Endometrial microvascular endothelial cells (primary cell): Measurements from ENCODE around the gene DNHD1. TPM values are rescaled to one million over a fixed set of nuclear protein-coding genes. Genes with fewer than 3 reads are reported as not detected.

Source experiments
- in situ Hi-C: cut with HindIII; loops from 2 replicates; pipeline ENCODE4 v1.10.0; 2017; ENCODE audit warnings: low sequenced_read_pairs, low pct_unique_long_range_greater_than_20kb; ENCODE audit errors: inconsistent ontology term
- total RNA-seq: library from RNA; depleted of rRNA; stranded (reverse); fragments of >200 nt; gene quantifications from one replicate; pipeline ENCODE4 v1.2.3, GENCODE V29; 2015; ENCODE audit errors: inconsistent ontology term

The DNHD1 gene
- total RNA-seq, 1 donor from 2014 or later: 2.2 TPM

GRCh38 chr11:6523253-6523652, 26.2 kb downstream of the DNHD1 start:
- in situ Hi-C loops: no loop called here

DNA sequence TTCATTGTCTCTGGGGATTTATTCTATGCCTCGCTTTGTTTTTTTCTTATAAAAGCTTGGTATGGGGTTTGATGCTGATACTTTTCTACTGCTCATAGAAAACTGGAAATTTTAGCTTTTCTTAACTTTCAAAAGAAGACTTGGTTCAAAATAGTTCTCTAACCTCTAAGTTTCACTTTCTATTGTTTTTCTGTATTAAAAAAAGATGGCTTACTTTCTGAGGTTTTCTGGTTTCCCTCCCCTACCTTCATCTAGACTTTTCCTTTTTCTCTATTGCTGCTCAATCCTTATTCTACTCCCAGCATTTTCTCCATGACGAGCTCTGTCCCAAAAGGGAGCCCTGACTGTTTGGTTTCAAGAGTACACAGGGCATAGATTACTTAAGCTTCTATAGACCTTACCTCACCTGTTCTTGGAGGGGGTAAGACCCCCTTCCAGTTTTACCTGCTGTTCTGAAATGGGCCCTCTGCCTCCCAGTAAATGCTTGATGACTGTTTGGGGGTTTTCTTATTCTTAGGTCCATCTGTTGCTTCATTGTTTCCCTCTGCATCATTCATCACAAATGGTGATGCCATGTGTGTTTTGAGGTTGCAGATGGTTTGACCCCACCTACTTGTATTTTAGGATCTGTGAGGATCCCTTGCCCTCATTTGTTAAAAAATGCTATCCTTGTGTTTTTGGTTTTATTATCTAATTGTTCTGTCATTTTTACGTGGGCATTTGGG, 29.5 kb downstream of the DNHD1 start:
- in situ Hi-C loops: no loop called here

- in situ Hi-C loops: no loop called here
These were observed 32.2 kb downstream of the DNHD1 start for GRCh38 chr11:6529266-6529665.

DNA sequence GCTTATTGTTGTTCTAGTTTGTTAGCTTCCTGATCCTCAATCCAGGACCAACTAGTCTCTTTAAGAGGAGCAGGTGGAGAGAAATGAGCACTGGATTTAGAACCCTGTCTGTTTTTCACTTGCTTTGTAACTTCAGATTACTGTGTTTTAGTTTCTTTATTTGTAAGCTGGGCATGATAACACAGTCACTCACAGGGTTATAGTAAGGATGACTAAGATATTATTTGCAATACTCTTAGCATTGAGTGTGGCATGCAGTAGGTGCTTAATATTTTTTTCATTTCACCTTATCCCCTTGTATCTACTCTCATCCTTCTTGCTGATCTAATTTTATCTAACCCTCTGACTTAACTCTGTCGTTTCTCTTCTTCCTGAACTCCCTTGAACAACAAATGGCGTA, 33.8 kb downstream of the DNHD1 start:
- in situ Hi-C loops: no loop called here

DNA sequence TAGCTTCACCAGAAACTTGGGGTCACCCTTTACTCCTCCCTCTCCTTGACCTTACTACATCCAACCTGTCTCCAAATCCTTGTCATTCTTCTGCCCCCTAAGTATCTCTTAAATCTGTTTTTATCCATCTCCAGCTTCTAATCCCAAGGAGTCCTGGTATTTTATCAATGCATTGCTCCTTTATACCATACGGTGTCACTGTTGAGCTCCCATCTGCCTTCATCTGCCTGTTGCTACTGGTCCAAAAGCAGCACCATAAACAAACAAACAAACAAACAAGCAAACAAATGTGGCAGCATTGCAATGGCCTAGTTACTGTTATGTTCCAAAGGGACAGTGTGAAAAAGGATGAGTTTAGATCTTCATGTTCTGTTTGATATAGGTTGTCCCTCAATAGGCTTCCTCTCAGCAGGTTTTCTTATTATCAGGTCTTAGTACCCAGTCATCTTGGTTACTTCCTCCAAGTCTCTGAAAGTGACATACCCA, 34.2 kb downstream of the DNHD1 start:
- in situ Hi-C loops: no loop called here

- in situ Hi-C loops: no loop called here
These were observed 41.4 kb downstream of the DNHD1 start for GRCh38 chr11:6538456-6538855.

DNA sequence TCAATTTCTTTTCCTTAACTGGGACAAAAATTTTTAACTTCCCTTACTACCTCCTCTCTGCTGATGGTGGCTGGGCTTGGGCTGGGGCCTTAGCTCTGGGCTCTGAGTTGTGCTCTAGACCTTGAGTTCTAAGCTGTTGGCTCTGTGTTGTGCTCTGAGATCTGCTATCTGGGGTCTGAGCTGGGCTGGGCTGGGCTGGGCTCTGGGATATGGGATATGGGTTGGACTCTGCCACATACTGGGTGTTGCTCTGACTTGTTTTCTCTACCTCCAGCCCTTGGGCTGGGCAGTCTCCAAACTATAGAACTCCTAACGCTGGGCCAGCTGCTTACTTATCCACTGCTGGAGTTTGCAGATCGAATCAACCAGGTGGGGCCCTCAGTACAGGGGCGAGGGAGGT, 41.9 kb downstream of the DNHD1 start:
- in situ Hi-C loops: no loop called here

GRCh38 chr11:6539748-6540268, 42.7 kb downstream of the DNHD1 start:
- in situ Hi-C loops: no loop called here

DNA sequence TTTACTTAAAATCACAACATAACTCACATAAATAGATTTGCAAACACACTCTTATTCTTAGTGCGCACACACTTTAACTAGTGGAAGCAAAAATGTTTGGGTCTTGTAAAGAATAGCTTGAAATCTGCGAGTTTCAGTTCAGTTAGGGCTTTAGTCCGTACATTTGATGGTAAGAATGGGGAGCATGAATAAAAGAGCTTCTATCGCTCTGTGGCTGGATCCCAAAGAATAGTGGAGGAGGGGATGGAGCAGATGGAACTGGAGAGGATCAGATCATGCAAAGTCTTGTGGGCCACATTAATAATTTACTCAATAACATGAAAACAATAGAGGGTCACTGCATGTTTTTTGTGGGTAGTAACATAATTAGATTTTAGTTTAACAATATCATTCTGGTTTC, 44.3 kb downstream of the DNHD1 start:
- in situ Hi-C loops: no loop called here

GRCh38 chr11:6542727-6543126, 45.6 kb downstream of the DNHD1 start:
- in situ Hi-C loops: no loop called here

DNA sequence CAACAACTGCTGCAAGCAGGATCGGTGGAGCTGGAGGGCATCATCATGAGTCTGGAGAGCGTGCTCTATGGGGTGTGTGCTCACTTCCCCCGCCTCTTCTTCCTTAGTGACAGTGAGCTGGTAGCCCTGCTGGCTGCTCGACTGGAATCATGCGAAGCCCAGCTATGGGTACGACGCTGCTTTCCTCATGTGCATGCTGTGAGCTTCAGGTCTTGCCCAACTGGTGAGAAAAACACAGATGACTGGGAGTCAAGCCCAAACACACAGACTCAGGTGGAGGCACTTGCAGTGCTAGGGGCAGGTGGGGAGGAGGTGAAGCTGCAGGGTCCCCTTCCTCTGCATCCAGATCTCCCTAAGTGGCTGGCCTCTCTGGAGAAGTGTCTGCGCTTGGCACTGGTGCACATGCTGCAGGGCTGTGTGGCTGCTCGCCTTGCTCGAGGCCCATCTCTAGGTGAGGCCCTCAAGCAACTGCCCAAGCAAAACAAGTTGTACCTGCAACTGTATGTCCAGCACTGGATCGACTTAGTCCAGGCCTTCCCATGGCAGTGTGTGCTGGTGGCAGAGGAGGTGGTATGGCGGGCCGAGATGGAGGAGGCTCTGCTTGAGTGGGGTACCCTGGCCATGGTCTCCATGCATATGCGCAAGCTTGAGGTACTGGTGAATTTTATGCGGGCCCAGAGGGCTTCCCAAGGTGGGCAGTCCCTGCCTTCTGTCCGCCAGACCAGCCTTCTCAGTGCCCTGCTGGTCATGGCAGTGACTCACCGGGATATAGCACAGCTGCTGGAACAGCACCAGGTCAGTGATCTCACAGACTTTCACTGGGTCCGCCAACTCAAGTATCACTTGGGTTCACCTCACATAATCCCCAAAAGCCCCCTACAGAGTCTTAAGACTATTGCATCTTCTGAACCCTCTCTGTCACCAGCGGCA, 48.1 kb downstream of the DNHD1 start:
- in situ Hi-C loops: no loop called here

- in situ Hi-C loops: no loop called here
These were observed 49.0 kb downstream of the DNHD1 start for GRCh38 chr11:6545917-6546605.

DNA sequence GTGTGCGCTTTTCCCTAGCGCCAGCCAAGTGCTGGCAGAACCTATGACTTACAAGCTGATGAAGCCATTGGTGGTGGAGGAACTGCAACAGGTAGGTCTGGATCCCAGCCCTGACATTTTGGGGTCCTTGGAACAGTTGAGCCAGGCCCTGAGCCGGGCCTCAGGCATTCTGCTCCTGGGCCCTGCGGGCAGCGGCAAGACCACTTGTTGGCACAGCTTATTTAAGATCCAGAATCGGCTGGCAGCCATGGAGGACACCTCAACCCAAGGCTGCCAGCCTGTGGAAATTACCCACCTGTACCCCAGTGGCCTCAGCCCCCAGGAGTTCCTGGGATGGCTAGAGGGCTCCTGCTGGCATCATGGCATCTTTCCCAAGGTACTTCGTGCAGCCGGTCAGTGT, 49.7 kb downstream of the DNHD1 start:
- in situ Hi-C loops: no loop called here

DNA sequence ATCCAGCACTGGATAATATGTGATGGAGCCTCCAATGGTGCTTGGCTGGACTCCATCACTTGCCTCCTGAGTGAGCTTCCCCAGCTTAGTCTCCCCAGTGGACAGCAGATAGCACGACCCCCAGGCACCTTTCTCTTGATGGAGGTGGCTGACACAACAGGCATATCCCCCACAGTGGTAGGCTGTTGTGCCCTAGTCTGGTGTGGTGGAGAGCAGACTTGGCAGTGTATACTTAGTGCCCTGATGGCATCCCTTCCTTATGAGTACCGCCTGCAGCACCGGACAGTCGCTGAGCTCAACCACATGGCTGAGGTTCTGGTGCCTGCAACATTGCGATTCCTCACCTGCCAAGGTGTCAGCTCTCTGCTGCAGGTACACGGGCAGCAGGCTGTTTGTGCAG, 50.1 kb downstream of the DNHD1 start:
- in situ Hi-C loops: no loop called here

- in situ Hi-C loops: no loop called here
These were observed 51.0 kb downstream of the DNHD1 start for GRCh38 chr11:6548121-6548520.

- in situ Hi-C loops: no loop called here
These were observed 51.6 kb downstream of the DNHD1 start for GRCh38 chr11:6548641-6549040.

DNA sequence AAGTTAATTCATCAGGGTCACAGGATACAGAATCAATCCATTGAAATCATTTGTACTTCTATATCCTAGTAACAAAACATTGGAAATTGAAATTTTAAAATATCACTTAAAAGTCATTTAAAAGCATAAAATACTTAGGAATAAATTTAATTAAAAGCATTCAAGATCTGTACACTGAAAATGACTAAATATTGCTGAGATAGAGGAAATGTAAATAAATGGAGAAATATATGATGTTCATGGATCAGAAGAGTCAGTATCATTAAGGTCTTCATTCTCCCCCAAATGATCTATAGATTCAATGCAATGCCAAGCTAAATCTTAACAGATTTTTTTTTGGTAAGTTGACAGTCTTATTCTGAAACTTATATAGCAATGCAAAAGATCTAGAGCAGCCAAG, 56.6 kb downstream of the DNHD1 start:
- in situ Hi-C loops: no loop called here

GRCh38 chr11:6554828-6555706, 58.0 kb downstream of the DNHD1 start:
- in situ Hi-C loops: no loop called here
